Heart right ventricle (tissue), 16 donors: Measurements from ENCODE around the gene RIBC2. TPM values are rescaled to one million over a fixed set of nuclear protein-coding genes. Genes with fewer than 3 reads are reported as not detected.

Experiments used
- ATAC-seq, 8 donors: fragments of 200-7000 bp; cut with Tn5 transposase; one replicate each; pipeline ENCODE4 v1.9.1; 2020; ENCODE audit warnings: mild to moderate bottlenecking in 8 of 8, moderate library complexity in 8 of 8, moderate number of reproducible peaks in 1 of 8
- DNase-seq, 2 donors: peaks; one replicate each; pipeline ENCODE4 v3.0.0-alpha.2; 2020
- H3K27ac ChIP-seq, 10 donors: fragments of 200-600 bp; sonication (generic) in 2 of 10; one replicate each; pipeline versions ENCODE4 v1.5.0 to v1.8.0; 2020 to 2022; ENCODE audit warnings: mild to moderate bottlenecking in 3 of 10
- H3K27me3 ChIP-seq, 7 donors: fragments of 200-600 bp; one replicate each; pipeline ENCODE4 v1.8.0; 2021 to 2022; ENCODE audit warnings: mild to moderate bottlenecking in 2 of 7
- H3K36me3 ChIP-seq, 9 donors: fragments of 200-600 bp; sonication (generic) in 1 of 9; one replicate each; pipeline versions ENCODE4 v1.5.0 to v1.8.0; 2020 to 2022; ENCODE audit warnings: mild to moderate bottlenecking in 2 of 9
- H3K4me1 ChIP-seq, 9 donors: fragments of 200-600 bp; sonication (generic) in 1 of 9; one replicate each; pipeline versions ENCODE4 v1.5.0 to v1.8.0; 2020 to 2022; ENCODE audit warnings: mild to moderate bottlenecking in 4 of 9
- H3K4me3 ChIP-seq, 10 donors: fragments of 200-600 bp; sonication (generic) in 2 of 10; one replicate each; pipeline versions ENCODE4 v1.5.0 to v1.8.0; 2020 to 2022; ENCODE audit warnings: mild to moderate bottlenecking in 7 of 10, moderate library complexity in 2 of 10
- H3K9me3 ChIP-seq, 11 donors: fragments of 200-600 bp in 10 of 11; sonication (generic) in 2 of 11; one replicate each; pipeline versions ENCODE4 v1.5.0 to v1.8.0; 2013 to 2022; ENCODE audit warnings: mild to moderate bottlenecking in 2 of 11, control low read depth in 1 of 11, moderate library complexity in 1 of 11
- CTCF ChIP-seq, 9 donors: fragments of 200-600 bp; sonication (generic) in 2 of 9; IDR thresholded peaks; one replicate each; pipeline versions ENCODE4 v1.5.0 to v1.8.0; 2021 to 2022; ENCODE audit warnings: antibody characterized with exemption in 9 of 9, mild to moderate bottlenecking in 5 of 9, moderate library complexity in 1 of 9
- WGBS, 2 donors: extraction: QIAGEN DNeasy Blood & Tissue Kit; methylation state at CpG; one replicate each; pipeline ENCODE4 v1.1.7; 2013; ENCODE audit warnings: inconsistent platforms in 1 of 2; 5-methylcytosine and 5-hydroxymethylcytosine counted together
- intact Hi-C, 10 donors: fragments of 100-400 bp; cut with DNase I; formaldehyde crosslinking; loops; one replicate each; pipeline versions ENCODE4 v1.11.1 to v1.14.2; 2022
- polyA plus RNA-seq, 2 donors: library from polyadenylated mRNA; stranded (reverse); fragments of 200-250 nt; gene quantifications; one replicate each; pipeline ENCODE4 v1.2.3, GENCODE V29; 2013
- total RNA-seq, 10 donors: library from RNA; stranded (reverse); fragmentation: NEBNext Ultra II Directional in 3 of 10; extraction: Animal tissue kit (Norgen Biotek cat#: 25700) in 3 of 10; gene quantifications; one replicate each; pipeline versions ENCODE4 v1.2.1 to v1.2.4, GENCODE V29; 2021 to 2023
- donor health status: Arrhythmogenic right ventricular cardiomyopathy.
- donor health status: ischemic (EF 13 %, LVEDD 7.1; RV severe dilation, severe dysfunction).
- donor health status: healthy with polysubstance abuse.
- donor health status: DM: no; HTN: yes; CAD: no.
- donor health status: DM: no; HTN: no; CAD: no.
- donor health status: ischemic (EF 25% LVEDD 6.9; RV normal size, moderate dysfunction).
- donor health status: ischemic (EF 25% LVEDD 5.7; RV mildly dilated, moderate dysfunction).
- donor health status: healthy.
- donor health status: DM: yes; HTN: yes; CAD: no.
- donor health status: Ischemic cardiomyopathy.
- donor health status: ischemic (EF 35%, LVEDD 5.7; RV mildly dilated, moderate dysfunction).
- donor health status: nonischemic (EF 11% LVEDD 7.7; RV severe dilation, severe dysfunction).
- donor health status: DM: yes; HTN: yes; CAD: no.
- donor health status: PGD.
- donor health status: ischemic (EF 29% LVEDD 5.4; RV normal size, mild dysfunction).
- donor health status: nonischemic (EF 23%, LVEDD 6.1; RV moderate dilation, normal function).

RIBC2 gene
- total and polyA plus RNA-seq, 12 donors = 0.06 to 1.2 (median 0.20) TPM; not detected in 9

GRCh38 chr22:45427114-45427513 is 13.6 kb downstream of the RIBC2 start:
- no peak for TF ChIP-seq CTCF (IDR thresholded peaks at IDR 0.05)
- no peaks in the 10 kb centered on the region for H3K36me3 ChIP-seq
- ATAC-seq (no peak), DNase-seq (no peak)
- H3K4me3 ChIP-seq = no peak overlapping the region
- peaks cover 0 to 4% (median 0%) of the 10 kb centered on the region in 7 donors for H3K27me3 ChIP-seq
- peaks cover 0 to 8% (median 0%) of the 10 kb centered on the region in 11 donors for H3K9me3 ChIP-seq
- intact Hi-C loops = no loop called here
- H3K4me1 ChIP-seq = peaks cover 0 to 14% (median 0%) of the 10 kb centered on the region in 9 donors
- 69 to 76% methylated on average over 2 of the region's 2 CpGs for WGBS, 2 donors
- H3K27ac ChIP-seq = no peak overlapping the region

DNA sequence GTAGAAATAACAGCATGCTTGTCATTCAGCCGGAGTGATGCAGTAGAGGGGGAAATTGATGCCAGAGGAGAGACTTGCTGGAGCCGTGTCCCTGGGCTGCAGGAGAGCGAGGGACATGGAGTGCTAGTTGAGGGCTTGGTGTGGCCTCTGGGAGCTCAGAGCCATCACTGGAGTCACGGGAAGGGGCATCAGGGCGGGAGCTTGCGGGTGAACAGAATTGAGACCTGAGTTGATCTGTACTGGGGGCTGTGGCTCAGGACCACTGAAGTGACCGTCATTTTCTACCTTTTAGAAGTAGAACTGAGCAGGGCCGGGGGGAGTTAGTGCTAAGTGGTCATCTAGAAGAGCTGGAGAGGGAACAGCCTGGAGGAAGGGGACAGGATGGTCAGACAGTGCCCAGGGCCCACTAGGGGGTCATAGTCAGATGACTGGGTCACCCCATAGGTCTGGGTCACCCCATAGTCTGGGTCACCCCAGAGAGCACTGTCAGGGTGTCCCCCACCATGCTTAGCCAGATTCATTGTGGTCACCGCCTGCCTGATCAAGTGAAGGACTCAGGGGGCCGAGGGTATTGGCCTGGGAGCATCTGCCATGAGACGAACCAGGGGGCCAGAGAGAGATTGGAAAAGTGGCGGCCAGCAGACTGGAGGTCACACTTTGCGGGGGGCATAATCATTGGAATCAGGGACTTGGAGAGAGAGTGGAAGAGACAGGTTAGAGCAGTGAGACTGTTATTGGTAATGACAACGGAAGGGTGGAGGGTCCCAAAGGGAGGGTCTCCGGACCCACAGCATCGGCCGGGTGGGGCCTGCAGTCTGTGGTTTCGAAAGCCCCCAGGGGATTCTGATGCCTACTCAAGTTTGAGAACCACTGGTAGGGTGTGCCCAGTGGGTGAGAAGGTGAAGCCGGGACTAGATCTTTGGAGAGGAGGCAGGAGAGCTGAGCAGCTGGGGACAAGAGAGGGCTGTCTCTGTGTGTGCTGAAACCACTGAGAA is 15.2 kb downstream of the RIBC2 start:
- Histone ChIP-seq H3K9me3 (peaks cover 0 to 8% (median 0%) of the 10 kb centered on the region in 11 donors), H3K4me3 (no peak overlapping the region), H3K36me3 (no peaks in the 10 kb centered on the region), H3K4me1 (peaks cover 0 to 9% (median 0%) of the 10 kb centered on the region in 9 donors), H3K27ac (no peak overlapping the region), H3K27me3 (peaks cover 0 to 4% (median 0%) of the 10 kb centered on the region in 7 donors)
- ATAC-seq = no peak
- no peak for TF ChIP-seq CTCF (IDR thresholded peaks at IDR 0.05)
- intact Hi-C loops = loop anchor here in 1 of 10 donors (1.0 kb wide), 1 partner anchor 12 kb away; no protein-coding TSS in a partner anchor
- DNase-seq = no peak
- 88 to 93% methylated on average over 19 of the region's 19 CpGs for WGBS, 2 donors

DNA sequence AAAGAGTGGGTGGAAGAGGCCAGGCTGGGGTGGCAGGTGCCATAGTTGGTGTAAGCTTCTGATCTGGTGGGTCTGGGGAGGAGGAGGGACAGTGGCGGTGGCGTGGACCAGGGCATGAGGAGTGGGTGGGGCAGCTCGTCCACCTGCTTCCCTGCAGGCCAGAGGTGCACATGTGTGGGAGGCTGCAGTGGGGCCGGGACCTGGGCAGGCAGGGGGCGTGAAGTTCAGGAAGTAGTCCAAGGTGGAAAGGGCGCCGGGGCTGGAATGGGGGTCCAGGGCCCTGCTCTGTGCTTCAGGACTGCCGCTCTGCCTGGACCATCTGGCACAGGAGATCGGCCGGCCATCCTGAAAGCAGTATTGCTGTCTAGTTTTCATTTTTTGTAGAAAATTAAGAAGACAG is 15.9 kb downstream of the RIBC2 start:
- DNase-seq (no peak), ATAC-seq (no peak)
- no peak overlapping the region for H3K27ac ChIP-seq
- no peak for TF ChIP-seq CTCF (IDR thresholded peaks at IDR 0.05)
- H3K27me3 ChIP-seq = peaks cover 0 to 4% (median 0%) of the 10 kb centered on the region in 7 donors
- intact Hi-C loops = loop anchor here in 1 of 10 donors (1.0 kb wide), 1 partner anchor 13 kb away; no protein-coding TSS in a partner anchor
- 90 to 91% methylated on average over 10 of the region's 10 CpGs for WGBS, 2 donors
- H3K9me3 ChIP-seq = peaks cover 0 to 8% (median 0%) of the 10 kb centered on the region in 11 donors
- no peak overlapping the region for H3K4me3 ChIP-seq
- peaks cover 0 to 3% (median 0%) of the 10 kb centered on the region in 9 donors for H3K4me1 ChIP-seq
- H3K36me3 ChIP-seq = no peaks in the 10 kb centered on the region

GRCh38 chr22:45429981-45430775 is 16.7 kb downstream of the RIBC2 start:
- Histone ChIP-seq H3K9me3 (peaks cover 0 to 8% (median 0%) of the 10 kb centered on the region in 11 donors), H3K27ac (no peak overlapping the region), H3K36me3 (no peaks in the 10 kb centered on the region), H3K4me3 (no peak overlapping the region), H3K4me1 (peaks cover 0 to 8% (median 2%) of the 10 kb centered on the region in 9 donors), H3K27me3 (peaks cover 0 to 4% (median 0%) of the 10 kb centered on the region in 7 donors)
- no peak for ATAC-seq
- no peak for DNase-seq
- WGBS, 2 donors = 78 to 81% methylated on average over 18 of the region's 18 CpGs
- intact Hi-C loops = loop anchor here in 4 of 10 donors (1.0 to 10.0 kb wide), 4 partner anchors 14 to 325 kb away; no protein-coding TSS in a partner anchor
- TF ChIP-seq CTCF (IDR thresholded peaks at IDR 0.05) = no peak
